ENCODE data around the gene SOBP. TPM values are rescaled to one million over a fixed set of nuclear protein-coding genes. Genes with fewer than 3 reads are reported as not detected.

The SOBP gene
- total RNA-seq, 1 experiment from 2014 or later = 2.9 TPM

- no peak for DNase-seq (ENCODE audit: low spot score)
Measured at GRCh38 chr6:107587451-107587850, 97.5 kb downstream of the SOBP start.

DNA sequence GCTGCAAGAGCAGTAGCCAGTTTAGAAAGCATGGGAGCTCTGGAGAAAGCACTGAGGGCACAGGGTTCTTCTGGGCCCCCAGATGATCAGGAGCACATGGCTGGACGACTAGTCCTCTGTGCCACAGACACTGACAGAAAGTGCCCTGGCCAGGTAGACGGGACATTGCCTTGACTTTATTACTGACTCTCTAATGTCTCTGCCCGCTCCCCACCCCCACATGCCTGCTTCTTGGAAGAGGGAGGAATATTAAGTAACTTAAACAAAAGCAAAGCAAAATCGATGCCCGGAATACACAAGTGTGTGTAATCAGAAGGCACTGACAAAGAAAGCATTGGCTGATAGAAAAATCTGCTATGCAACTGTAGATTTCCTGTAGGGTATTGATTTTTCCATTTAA lies 99.3 kb downstream of the SOBP start:
- DNase-seq (ENCODE audit: low spot score) = no peak

GRCh38 chr6:107589934-107590333 lies 100.0 kb downstream of the SOBP start:
- no peak for DNase-seq (ENCODE audit: low spot score)

DNA sequence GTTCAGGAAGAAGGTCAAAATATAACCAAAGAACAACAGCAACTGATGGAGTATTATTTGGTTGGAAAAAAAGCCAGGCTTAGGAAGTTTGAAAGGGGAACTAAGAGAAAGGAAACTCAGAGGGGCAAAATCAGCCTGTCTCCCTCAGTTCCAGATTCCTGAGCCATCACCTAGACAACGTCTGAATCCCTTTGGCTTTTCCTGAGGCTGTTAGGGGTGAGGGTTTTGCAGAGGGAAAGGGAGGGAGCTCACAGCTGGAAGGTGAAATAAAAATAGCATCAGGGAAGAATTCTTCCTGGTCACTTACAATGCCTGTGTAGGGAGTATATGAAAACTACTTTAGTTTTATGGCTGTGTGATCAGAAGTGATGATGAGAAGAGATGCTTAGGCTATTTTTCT lies 100.5 kb downstream of the SOBP start:
- no peak for DNase-seq (ENCODE audit: low spot score)

GRCh38 chr6:107591346-107591745 lies 101.4 kb downstream of the SOBP start:
- no peak for DNase-seq (ENCODE audit: low spot score)

GRCh38 chr6:107592806-107593205 lies 102.9 kb downstream of the SOBP start:
- no peak for DNase-seq (ENCODE audit: low spot score)

DNA sequence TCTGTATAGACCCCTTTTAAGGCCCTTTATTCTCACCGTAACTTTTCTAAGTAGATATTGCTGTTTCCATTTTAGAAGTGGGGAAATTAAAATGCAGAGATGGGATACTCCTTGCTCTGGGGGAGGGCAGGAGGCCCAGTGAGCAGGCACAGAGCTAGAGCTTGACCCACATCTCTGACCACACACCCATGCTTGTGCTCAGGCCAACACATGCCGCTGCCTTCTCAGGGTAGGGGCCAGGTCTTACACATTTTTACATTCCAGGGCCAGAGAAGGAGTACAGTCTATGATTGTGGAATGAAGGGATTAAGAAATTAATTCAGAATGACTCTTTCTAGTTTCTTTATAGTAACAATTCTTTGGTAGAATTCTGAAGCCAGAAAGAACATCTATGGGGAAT lies 104.8 kb downstream of the SOBP start:
- DNase-seq (ENCODE audit: low spot score) = no peak

DNA sequence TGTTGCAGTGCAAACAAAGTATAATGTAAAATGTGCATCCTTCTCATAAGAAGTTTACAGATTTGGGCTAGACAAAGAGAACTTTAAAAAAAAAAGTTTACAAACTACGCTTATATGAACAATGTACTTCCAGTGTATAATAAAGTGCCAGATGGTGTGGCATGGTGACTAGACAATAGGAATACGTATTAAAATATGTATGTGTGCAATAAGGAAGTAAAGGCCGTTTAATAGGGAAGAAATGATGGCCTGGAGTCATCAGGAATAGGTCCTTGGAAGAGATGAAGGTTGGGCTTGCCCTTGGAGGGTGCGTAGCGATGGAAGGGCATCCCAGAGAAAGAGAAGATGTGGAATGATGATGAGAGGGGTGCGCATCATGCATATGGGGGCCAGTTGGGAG lies 108.2 kb downstream of the SOBP start:
- no peak for DNase-seq (ENCODE audit: low spot score)

- DNase-seq (ENCODE audit: low spot score) = no peak
Measured at GRCh38 chr6:107599043-107599442, 109.1 kb downstream of the SOBP start.

DNA sequence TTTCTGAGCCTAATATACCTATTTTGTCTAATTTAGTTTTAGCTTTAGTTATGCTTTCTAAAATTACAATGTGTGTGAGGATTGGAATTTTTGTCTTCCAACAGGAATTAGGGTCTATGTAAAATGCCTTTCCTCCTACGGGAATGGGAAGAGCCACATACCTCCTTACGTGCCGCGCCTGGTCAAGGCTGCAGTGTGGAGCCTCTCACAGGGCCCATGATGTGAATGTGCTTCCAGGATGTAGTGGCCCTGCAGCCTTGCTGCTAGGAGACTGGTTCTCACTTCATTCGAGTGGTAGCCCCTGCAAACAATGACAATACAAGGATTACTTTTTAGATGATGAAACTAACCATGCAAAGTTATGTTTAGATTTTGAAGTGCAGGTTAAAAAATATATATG lies 110.2 kb downstream of the SOBP start:
- no peak for DNase-seq (ENCODE audit: low spot score)

- DNase-seq (ENCODE audit: low spot score) = no peak
Measured at GRCh38 chr6:107600936-107601335, 111.0 kb downstream of the SOBP start.

GRCh38 chr6:107601406-107601805 lies 111.5 kb downstream of the SOBP start:
- no peak for DNase-seq (ENCODE audit: low spot score)

DNA sequence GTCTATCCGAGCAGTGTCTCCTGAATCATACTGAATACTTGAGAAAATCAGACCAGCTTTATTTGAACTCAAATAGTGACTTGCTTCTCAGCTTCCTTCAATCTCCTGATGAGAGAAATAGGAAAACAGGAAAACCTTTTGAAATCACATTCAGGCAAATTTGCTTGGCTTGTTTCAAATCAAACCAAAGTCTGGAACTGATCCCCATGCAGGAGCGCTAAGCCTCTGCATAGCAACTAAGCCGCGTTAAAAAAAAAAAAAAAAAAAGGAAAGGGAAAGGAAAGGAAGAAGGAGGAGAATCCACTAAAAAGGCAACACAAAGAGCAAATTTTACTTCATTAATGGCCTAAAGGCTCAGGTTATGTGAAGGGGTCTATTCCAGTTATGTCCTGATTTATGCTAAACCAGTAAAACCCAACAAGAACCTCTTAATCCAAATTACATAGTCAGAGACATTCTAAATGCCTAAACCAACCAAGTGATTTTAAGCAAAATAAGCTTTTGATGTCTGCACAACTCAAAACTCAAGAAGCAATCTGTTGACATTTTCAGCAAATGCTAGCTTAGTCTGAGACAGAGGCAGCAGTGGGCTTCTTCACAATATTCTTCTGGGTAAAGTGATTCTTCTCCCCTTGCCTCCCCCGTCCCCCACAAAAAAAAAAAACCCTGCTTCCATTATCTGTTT lies 112.5 kb downstream of the SOBP start:
- no peak for DNase-seq (ENCODE audit: low spot score)

DNA sequence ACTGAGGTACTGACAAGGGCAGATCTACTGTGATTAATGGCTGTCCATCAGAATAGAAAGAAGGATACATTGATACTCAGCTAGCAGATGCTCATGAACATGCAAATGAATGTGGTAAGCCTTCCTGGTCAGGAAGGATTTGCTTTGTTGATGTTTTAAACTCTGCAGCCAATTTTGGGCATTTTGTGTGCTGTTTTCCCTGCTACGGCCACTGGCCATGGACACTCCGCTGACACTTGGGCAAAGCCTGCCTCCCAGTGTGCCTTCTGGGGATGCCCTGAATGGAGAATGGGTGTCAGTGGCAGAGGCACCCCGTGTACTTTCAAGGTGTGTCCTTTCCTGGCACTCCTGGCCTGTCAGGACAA lies 113.1 kb downstream of the SOBP start:
- no peak for DNase-seq (ENCODE audit: low spot score)

GRCh38 chr6:107604549-107604948 lies 114.6 kb downstream of the SOBP start:
- DNase-seq (ENCODE audit: low spot score) = no peak

- no peak for DNase-seq (ENCODE audit: low spot score)
Measured at GRCh38 chr6:107606407-107606806, 116.5 kb downstream of the SOBP start.

DNA sequence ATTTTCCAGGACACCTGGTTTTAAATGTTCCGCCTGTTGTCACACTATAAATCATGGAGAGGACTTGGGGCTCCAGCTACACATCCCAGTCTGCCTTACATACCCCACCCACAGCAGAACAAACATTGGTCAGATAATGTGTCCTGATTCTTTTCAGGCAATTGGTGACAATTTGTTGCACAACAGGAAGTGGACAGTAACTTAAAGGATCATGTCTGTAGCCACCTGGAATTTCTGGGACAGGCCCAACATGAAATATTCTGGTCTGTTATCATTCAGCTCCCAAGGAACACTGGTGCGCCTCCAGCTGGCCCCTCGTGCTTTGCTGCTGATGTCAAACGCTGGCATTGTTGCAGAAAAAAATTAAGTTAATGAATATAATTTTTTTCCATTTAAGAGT lies 117.2 kb downstream of the SOBP start:
- no peak for DNase-seq (ENCODE audit: low spot score)

DNA sequence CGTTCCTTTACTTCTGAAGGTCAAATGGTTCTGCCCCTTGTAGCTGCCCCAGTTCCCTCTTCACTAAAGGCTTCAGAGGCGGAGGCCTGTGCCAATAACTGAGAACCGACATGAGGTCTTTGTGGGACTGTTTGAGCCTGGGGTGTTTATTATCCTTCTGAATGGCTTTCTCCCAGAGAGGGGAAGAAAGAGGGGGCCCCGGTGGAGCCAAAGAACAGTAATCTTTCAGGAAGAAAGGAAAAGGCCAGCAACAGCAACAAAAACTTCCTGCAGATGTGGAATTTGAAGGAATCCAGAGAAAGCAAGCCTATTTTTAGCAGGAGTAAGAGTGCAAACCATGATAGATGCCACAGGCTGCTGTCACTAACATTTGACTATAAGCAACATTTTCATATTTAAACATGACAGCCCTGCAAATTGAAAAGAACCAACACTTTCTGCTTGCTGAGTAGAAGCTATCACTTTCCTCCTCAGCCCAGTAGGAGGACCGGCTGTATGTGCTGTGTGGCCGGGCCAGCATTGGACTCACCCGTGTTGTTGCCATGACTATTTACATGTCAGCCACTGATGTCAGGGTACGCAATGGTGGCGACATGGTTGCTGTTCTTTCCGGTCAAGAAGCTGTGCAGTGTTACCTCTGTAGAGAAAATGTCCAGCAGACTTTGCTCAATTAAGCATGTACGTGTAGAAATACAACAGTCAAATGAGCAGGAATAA lies 121.3 kb downstream of the SOBP start:
- DNase-seq (ENCODE audit: low spot score) = no peak

DNA sequence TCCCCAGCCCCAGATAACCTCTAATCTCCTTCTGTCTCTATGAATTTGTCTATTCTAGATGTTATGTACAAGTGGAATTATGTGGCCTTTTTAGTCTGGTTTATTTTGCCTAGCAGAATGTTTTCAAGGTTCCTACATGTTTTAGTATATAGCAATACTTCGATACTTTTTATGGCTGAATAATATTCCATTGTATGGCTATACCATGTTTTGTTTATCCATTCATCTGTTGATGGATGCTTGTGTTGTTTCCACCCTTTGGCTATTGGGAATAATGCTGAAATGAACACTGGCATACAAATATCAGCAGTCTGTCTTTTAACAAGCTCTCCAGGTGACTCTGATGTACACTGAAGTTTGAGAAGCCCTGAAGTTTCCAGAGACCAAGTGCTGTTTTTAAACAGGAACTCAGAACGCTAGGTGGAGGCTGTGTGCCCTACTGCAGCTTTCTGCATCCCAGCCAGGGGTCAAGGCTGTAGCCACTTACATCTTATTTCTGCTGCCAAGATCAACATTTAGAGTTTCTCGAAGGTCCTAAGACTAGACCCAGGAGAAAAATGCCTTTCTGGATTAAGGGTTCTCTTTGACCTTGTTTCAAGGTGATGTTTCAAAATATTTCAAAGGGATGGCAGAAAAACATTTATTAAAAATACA lies 123.0 kb downstream of the SOBP start:
- DNase-seq (ENCODE audit: low spot score) = no peak

GRCh38 chr6:107613651-107614379 lies 123.9 kb downstream of the SOBP start:
- no peak for DNase-seq (ENCODE audit: low spot score)

DNA sequence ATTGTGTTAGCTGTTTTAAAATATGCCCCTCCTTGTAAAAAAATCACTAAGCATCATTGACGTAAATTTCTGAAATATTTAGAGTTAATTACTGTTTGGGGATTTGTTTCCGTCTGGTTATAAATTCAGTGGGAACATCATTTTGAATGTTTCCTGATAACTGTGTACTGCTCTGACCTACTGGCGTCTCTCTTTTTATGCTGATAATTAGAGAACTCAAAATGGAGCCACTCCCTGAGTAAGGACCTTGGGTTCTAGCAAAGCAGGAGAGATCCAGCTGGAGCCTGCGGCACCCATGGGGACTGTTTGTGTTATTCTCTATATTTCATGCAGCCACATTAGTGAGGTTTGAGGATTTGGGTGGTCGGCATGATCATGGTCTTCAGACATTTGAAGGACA lies 124.9 kb downstream of the SOBP start:
- DNase-seq (ENCODE audit: low spot score) = no peak

GRCh38 chr6:107616775-107617174 lies 126.9 kb downstream of the SOBP start:
- DNase-seq (ENCODE audit: low spot score) = no peak

Data from H4 (cell line).